Progenitor cell of endocrine pancreas (in vitro differentiated cells): ENCODE results near the gene BTBD9. TPM values are rescaled to one million over a fixed set of nuclear protein-coding genes. Genes with fewer than 3 reads are reported as not detected.

Source experiments
- DNase-seq: peaks from one replicate; pipeline ENCODE4 v3.0.0; 2021; ENCODE audit warnings: low spot score; ENCODE audit not compliant: unreplicated experiment
- H3K27ac Mint-ChIP-seq: 2 replicates; pipeline ENCODE4 v1.8.0; 2021; ENCODE audit warnings: mild to moderate bottlenecking, moderate library complexity, mixed read lengths
- H3K27me3 Mint-ChIP-seq: 2 replicates; pipeline ENCODE4 v1.8.0; 2021; ENCODE audit warnings: mixed read lengths
- H3K36me3 Mint-ChIP-seq: 2 replicates; pipeline ENCODE4 v1.8.0; 2022; ENCODE audit warnings: mixed read lengths; ENCODE audit not compliant: insufficient read depth
- H3K4me1 Mint-ChIP-seq: 2 replicates; pipeline ENCODE4 v1.8.0; 2021; ENCODE audit warnings: low read depth, mixed read lengths
- H3K4me3 Mint-ChIP-seq: 2 replicates; pipeline ENCODE4 v1.8.0; 2021; ENCODE audit warnings: low read depth, mild to moderate bottlenecking, moderate library complexity, mixed read lengths
- H3K9me3 Mint-ChIP-seq: 2 replicates; pipeline ENCODE4 v1.8.0; 2021; ENCODE audit warnings: low read depth, mixed read lengths
- total RNA-seq: library from RNA; stranded (reverse); gene quantifications from 2 replicates; pipeline ENCODE4 v1.2.1, GENCODE V29; 2021
- TF ChIP-seq, protein P1 (sequence below): fragments of 200-600 bp; sonication (generic); IDR thresholded peaks from one replicate; pipeline ENCODE4 v1.5.0; 2021; ENCODE audit warnings: antibody characterized with exemption, mild to moderate bottlenecking; ENCODE audit not compliant: unreplicated experiment

Gene BTBD9
- total RNA-seq, 1 donor from 2014 or later = 25.9 TPM

DNA sequence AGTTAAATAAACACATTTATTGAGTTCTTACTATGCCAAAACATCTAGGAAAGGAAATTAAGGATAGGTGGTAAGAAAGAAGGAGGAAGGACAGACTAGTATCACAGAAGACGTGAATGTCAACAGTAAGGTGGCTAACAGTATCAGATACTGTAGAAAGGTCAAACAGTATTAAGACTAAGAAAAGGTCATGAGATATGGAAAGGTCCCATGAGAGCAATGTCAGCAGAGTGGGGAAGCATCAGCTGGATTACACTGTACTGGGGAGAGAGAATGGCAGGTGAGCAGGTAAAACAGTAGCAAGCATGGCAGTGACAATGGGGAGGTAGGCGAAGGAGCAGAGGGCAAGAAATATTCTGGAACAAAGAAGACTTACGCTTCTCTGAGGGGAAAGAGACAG lies 45.2 kb upstream of the BTBD9 start:
- DNase-seq = no peak
- TF ChIP-seq, protein P1, sequence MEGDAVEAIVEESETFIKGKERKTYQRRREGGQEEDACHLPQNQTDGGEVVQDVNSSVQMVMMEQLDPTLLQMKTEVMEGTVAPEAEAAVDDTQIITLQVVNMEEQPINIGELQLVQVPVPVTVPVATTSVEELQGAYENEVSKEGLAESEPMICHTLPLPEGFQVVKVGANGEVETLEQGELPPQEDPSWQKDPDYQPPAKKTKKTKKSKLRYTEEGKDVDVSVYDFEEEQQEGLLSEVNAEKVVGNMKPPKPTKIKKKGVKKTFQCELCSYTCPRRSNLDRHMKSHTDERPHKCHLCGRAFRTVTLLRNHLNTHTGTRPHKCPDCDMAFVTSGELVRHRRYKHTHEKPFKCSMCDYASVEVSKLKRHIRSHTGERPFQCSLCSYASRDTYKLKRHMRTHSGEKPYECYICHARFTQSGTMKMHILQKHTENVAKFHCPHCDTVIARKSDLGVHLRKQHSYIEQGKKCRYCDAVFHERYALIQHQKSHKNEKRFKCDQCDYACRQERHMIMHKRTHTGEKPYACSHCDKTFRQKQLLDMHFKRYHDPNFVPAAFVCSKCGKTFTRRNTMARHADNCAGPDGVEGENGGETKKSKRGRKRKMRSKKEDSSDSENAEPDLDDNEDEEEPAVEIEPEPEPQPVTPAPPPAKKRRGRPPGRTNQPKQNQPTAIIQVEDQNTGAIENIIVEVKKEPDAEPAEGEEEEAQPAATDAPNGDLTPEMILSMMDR = no peak

DNA sequence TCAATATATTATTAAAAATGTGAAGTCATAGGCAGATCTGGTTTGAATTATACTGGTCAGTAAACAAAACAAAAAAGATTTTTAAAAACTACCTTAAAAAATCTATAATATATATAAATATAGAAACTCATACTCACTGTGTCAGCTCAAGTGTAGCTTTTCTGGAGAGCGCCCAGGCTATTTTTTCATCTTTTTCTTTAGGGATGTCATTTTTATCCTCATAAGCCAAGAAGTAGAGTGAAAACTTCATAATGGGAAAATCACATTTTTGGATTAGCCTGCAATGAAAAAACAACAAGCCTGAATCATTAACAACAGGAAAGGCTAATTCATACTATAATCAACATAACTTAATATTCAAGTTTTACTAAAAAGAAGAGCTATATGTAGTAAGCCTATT lies 44.5 kb upstream of the BTBD9 start:
- H3K36me3 Mint-ChIP-seq = peaks cover 17% of the 10 kb centered on the region
- no peaks in the 10 kb centered on the region for H3K9me3 Mint-ChIP-seq
- H3K4me3 Mint-ChIP-seq = no peak overlapping the region
- H3K27me3 Mint-ChIP-seq = no peaks in the 10 kb centered on the region
- no peak for DNase-seq
- H3K4me1 Mint-ChIP-seq = peaks cover 7% of the 10 kb centered on the region
- TF ChIP-seq, protein P1 = no peak
- no peak overlapping the region for H3K27ac Mint-ChIP-seq

More for the DNA sequence above, 45.2 kb upstream of the BTBD9 start:
- no peak overlapping the region for H3K4me3 Mint-ChIP-seq
- H3K4me1 Mint-ChIP-seq = peaks cover 7% of the 10 kb centered on the region
- H3K36me3 Mint-ChIP-seq = peaks cover 17% of the 10 kb centered on the region
- H3K27ac Mint-ChIP-seq = no peak overlapping the region
- H3K27me3 Mint-ChIP-seq = no peaks in the 10 kb centered on the region
- H3K9me3 Mint-ChIP-seq = no peaks in the 10 kb centered on the region

DNA sequence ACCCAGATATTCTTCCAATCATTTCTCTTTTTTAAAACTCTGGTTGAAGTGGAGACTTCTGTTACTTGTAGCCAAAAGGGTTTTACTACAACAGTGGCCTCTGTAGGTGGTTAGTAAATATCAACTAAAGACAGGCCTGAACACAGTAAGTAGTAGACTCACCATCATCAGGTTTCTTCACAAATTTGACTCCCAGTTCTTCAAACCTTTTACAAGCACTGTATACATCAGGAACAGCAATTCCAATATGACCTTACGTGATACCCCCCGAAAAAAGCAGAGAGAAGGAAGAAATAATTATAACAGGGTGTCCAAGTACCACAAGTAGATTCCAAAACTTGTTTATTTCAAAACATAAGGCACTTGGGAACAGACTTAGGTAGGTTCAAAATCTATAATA lies 42.1 kb upstream of the BTBD9 start:
- H3K36me3 Mint-ChIP-seq = peaks cover 18% of the 10 kb centered on the region
- peaks cover 1% of the 10 kb centered on the region for H3K4me1 Mint-ChIP-seq
- DNase-seq = no peak
- TF ChIP-seq, protein P1 = no peak
- H3K9me3 Mint-ChIP-seq = no peaks in the 10 kb centered on the region
- no peak overlapping the region for H3K27ac Mint-ChIP-seq
- H3K27me3 Mint-ChIP-seq = no peaks in the 10 kb centered on the region
- no peak overlapping the region for H3K4me3 Mint-ChIP-seq

DNA sequence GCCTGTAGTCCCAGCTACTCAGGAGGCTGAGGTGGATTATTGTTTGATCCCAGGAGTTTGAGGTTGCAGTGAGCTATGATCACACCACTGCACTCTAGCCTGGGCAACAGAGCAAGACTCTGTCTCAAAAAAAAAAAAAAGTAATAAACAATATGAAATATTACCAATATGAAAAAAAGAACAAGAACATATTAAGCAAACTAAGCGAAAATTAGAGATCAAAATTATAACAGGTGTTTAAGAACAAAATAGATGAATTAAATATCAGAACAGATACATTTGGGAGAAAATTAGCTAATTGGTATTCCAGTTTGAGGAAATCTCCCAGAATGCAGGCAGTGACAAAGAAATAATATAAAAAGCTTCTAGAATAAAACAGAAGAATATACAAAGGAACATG lies 39.9 kb upstream of the BTBD9 start:
- no peaks in the 10 kb centered on the region for H3K9me3 Mint-ChIP-seq
- no peak for DNase-seq
- H3K36me3 Mint-ChIP-seq = peaks cover 33% of the 10 kb centered on the region
- no peaks in the 10 kb centered on the region for H3K4me1 Mint-ChIP-seq
- no peak overlapping the region for H3K4me3 Mint-ChIP-seq
- no peak overlapping the region for H3K27ac Mint-ChIP-seq
- no peaks in the 10 kb centered on the region for H3K27me3 Mint-ChIP-seq
- TF ChIP-seq, protein P1 = no peak

DNA sequence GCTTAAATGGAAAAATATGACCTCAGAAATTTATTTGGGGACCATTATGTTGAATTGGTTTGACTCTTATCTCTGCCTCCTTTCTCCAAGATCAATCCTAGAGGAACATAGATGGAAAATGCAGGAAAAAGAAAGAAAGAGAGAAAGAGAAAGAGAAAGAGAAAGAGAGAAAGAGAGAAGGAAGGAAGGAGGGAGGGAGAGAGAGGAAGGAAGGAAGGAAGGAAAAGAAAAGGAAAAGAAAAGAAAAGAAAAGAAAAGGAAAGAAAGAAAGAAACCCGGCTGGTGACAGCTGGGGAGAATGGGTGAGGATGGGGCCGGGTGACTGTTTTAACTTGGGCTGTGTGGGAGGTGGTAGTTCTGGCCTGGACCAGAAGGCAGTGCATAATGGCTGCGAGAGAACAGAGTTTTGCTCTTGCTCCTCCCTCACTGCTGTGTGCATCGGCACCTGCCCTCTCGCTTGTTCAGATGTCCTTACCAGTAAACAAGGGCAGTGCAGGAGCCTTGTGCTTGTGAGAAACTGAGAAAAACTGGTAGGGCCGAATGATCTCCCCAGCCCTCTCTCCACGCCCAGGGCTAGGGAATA lies 38.5 kb upstream of the BTBD9 start:
- peaks cover 7% of the 10 kb centered on the region for H3K4me1 Mint-ChIP-seq

More for the DNA sequence above, 38.5 kb upstream of the BTBD9 start:
- Mint-ChIP-seq H3K9me3 (no peaks in the 10 kb centered on the region), H3K36me3 (peaks cover 34% of the 10 kb centered on the region), H3K4me3 (no peak overlapping the region), H3K27ac (no peak overlapping the region), H3K27me3 (no peaks in the 10 kb centered on the region)
- DNase-seq = no peak
- TF ChIP-seq, protein P1 = no peak
